GM12878 (cell line): ENCODE data around the gene NDC80. TPM values are rescaled to one million over a fixed set of nuclear protein-coding genes. Genes with fewer than 3 reads are reported as not detected.

Experiments used
- BACH1 ChIP-seq: fragments of 450-650 bp; IDR thresholded peaks from 2 replicates; pipeline ENCODE4 v1.6.1; 2017; ENCODE audit warnings: mild to moderate bottlenecking, borderline replicate concordance
- BCL3 ChIP-seq: IDR thresholded peaks from 2 replicates; pipeline ENCODE4 v1.6.1; 2011; ENCODE audit warnings: borderline replicate concordance, low read depth, mild to moderate bottlenecking, moderate library complexity, low read length; ENCODE audit not compliant: insufficient read depth, poor library complexity, severe bottlenecking
- BHLHE40 ChIP-seq, 2 experiments: fragments of 450-650 bp in 1 of 2; IDR thresholded peaks; 2 replicates each; pipeline ENCODE4 v1.6.1; 2011 to 2017; ENCODE audit warnings: low read depth in 2 of 2, borderline replicate concordance in 1 of 2, improper control_type of control experiment in 1 of 2, low read length in 1 of 2, mild to moderate bottlenecking in 1 of 2
- CTCF ChIP-seq, 3 experiments: IDR thresholded peaks in 2 of 3; conservative IDR thresholded peaks in 1 of 3; 2 replicates each; pipeline ENCODE4 v1.5.1; 2011; ENCODE audit warnings: low read depth in 3 of 3, low read length in 3 of 3, mild to moderate bottlenecking in 3 of 3, control low read depth in 2 of 3, moderate library complexity in 2 of 3, inconsistent platforms in 1 of 3, mixed read lengths in 1 of 3; ENCODE audit not compliant: control insufficient read depth in 2 of 3, insufficient read depth in 1 of 3; ENCODE audit errors: extremely low read depth in 1 of 3
- HDAC6 ChIP-seq: fragments of 200-600 bp; sonication (generic); IDR thresholded peaks from one replicate; pipeline ENCODE4 v1.8.0; 2017; ENCODE audit warnings: antibody characterized with exemption; ENCODE audit not compliant: unreplicated experiment
- HDGF ChIP-seq: fragments of 450-650 bp; IDR thresholded peaks from 2 replicates; pipeline ENCODE4 v1.6.1; 2016; ENCODE audit warnings: antibody characterized with exemption
- IRF4 ChIP-seq: IDR thresholded peaks from 2 replicates; pipeline ENCODE4 v1.6.1; 2011; ENCODE audit warnings: low read depth, low read length
- JUND ChIP-seq: IDR thresholded peaks from 2 replicates; pipeline ENCODE4 v1.6.1; 2012; ENCODE audit warnings: low read depth, mild to moderate bottlenecking, low read length, improper control_type of control experiment, moderate library complexity
- LARP7 ChIP-seq: fragments of 450-650 bp; IDR thresholded peaks from 2 replicates; pipeline ENCODE4 v1.6.1; 2017; ENCODE audit warnings: mild to moderate bottlenecking
- MAX ChIP-seq: IDR thresholded peaks from 2 replicates; pipeline ENCODE4 v1.6.1; 2012; ENCODE audit warnings: low read depth, low read length, improper control_type of control experiment
- MLLT1 ChIP-seq: fragments of 450-650 bp; IDR thresholded peaks from 2 replicates; pipeline ENCODE4 v1.6.1; 2016; ENCODE audit warnings: mild to moderate bottlenecking
- MTA2 ChIP-seq: fragments of 450-650 bp; IDR thresholded peaks from 2 replicates; pipeline ENCODE4 v1.6.1; 2016; ENCODE audit warnings: low read depth, mild to moderate bottlenecking, moderate library complexity
- NBN ChIP-seq: fragments of 450-650 bp; IDR thresholded peaks from 2 replicates; pipeline ENCODE4 v1.6.1; 2016
- NFXL1 ChIP-seq: fragments of 450-650 bp; IDR thresholded peaks from 2 replicates; pipeline ENCODE4 v1.6.1; 2017; ENCODE audit warnings: antibody characterized with exemption, mild to moderate bottlenecking, borderline replicate concordance
- NR2C1 ChIP-seq: fragments of 450-650 bp; IDR thresholded peaks from 2 replicates; pipeline ENCODE4 v1.6.1; 2017; ENCODE audit warnings: antibody characterized with exemption, mild to moderate bottlenecking, moderate library complexity
- PAX5 ChIP-seq: IDR thresholded peaks from 2 replicates; pipeline ENCODE4 v1.6.1; 2011; ENCODE audit warnings: low read depth, low read length, borderline replicate concordance
- RBBP5 ChIP-seq: fragments of 200-600 bp; sonication (generic); conservative IDR thresholded peaks from 2 replicates; pipeline ENCODE4 v1.6.1; 2016
- RELB ChIP-seq: fragments of 450-650 bp; IDR thresholded peaks from 2 replicates; pipeline ENCODE4 v1.6.1; 2017; ENCODE audit warnings: low read depth, mild to moderate bottlenecking, moderate library complexity
- SMARCA5 ChIP-seq: fragments of 450-650 bp; IDR thresholded peaks from 2 replicates; pipeline ENCODE4 v1.6.1; 2017; ENCODE audit warnings: mild to moderate bottlenecking
- STAT1 ChIP-seq: fragments of 450-650 bp; conservative IDR thresholded peaks from 2 replicates; pipeline ENCODE4 v1.6.1; 2014; ENCODE audit warnings: antibody characterized with exemption, mild to moderate bottlenecking
- TCF12 ChIP-seq: IDR thresholded peaks from 2 replicates; pipeline ENCODE4 v1.6.1; 2011; ENCODE audit warnings: low read depth, mild to moderate bottlenecking, low read length
- ZBTB33 ChIP-seq: fragments of 450-650 bp; IDR thresholded peaks from 2 replicates; pipeline ENCODE4 v1.6.1; 2017; ENCODE audit warnings: mild to moderate bottlenecking
- polyA plus RNA-seq, 11 experiments: library from polyadenylated mRNA; depleted of rRNA in 4 of 11; unstranded in 6 of 11; stranded (reverse) in 5 of 11; fragments of >200 nt; fragmentation: Nextera tagmentation in 4 of 11; fragmentation: Illumina TruSeq in 1 of 11; extraction: Ambion mirVana in 4 of 11; extraction: Trizol in 1 of 11; gene quantifications; 1 replicate in 1 of 11; 2 replicates in 10 of 11; pipeline versions ENCODE4 v1.2.1 to v1.2.3, GENCODE V29; 2011 to 2016; ENCODE audit warnings: inconsistent platforms in 2 of 11, missing spikeins in 2 of 11, low read depth in 1 of 11
- total RNA-seq, 4 experiments: library from RNA; depleted of rRNA in 3 of 4; stranded (reverse); fragments of >200 nt in 3 of 4; fragmentation: Illumina TruSeq in 1 of 4; extraction: Trizol in 1 of 4; gene quantifications; 2 replicates each; pipeline versions ENCODE4 v1.2.1 to v1.2.3, GENCODE V29; 2013 to 2021

Gene NDC80
- total and polyA plus RNA-seq, 10 of the 15 experiments (the other 5 are each of a cell fraction or from before 2014, with no cell fraction given), result 36.5 to 80.8 (median 54.7) TPM

- TF ChIP-seq ZBTB33 (no peak), HDAC6 (no peak), IRF4 (no peak), NFXL1 (no peak), TCF12 (peak; percentile 27; the same call in 1 of the 2 replicates), LARP7 (peak; percentile 79; the same call in 1 of the 2 replicates), NBN (peak; percentile 50; the same call in 1 of the 2 replicates), NR2C1 (peak; percentile 88), JUND (no peak), MLLT1 (0 out of 2 replicates have a peak, but pooled peaks have one; percentile 41), PAX5 (no peak), BCL3 (no peak), CTCF (IDR thresholded peaks at IDR 0.05 in 2 of 3, conservative IDR thresholded peaks at IDR 0.05 in 1 of 3; ENCODE audit: control insufficient read depth in 2 of 3, extremely low read depth in 1 of 3, insufficient read depth in 1 of 3, low read depth in 3 of 3, low read length in 3 of 3) (no peak), RBBP5 (no peak), HDGF (no peak), SMARCA5 (peak; percentile 63), MTA2 (no peak), STAT1 (no peak), BACH1 (peak; percentile 99), RELB (peak; percentile 44; the same call in 1 of the 2 replicates), MAX (peak; percentile 16), BHLHE40 (IDR thresholded peaks at IDR 0.05; ENCODE audit: borderline replicate concordance in 1 of 2, low read depth in 2 of 2, low read length in 1 of 2) (peak; percentile 67 to 95; a peak in 3 of 4 replicates)
Measured at GRCh38 chr18:2655178-2655953, 84.0 kb downstream of the NDC80 start, which contains the start of gene SMCHD1 (continued).
